Measurements from ENCODE around the gene GPRIN2. TPM values are rescaled to one million over a fixed set of nuclear protein-coding genes. Genes with fewer than 3 reads are reported as not detected.
"Not testable (repeated sequence)": the region's sequence is repeated elsewhere in the genome, so short reads cannot be mapped to it uniquely, and the experiment has no call there.

GPRIN2 gene
- total RNA-seq: not detected in 2 replicates

GRCh38 chr10:46556515-46557318 is at the start of gene GPRIN2:
Gene GPRIN2, minus strand, starts transcription at chr10:46556658. Its CDS starts 5,922 bp downstream, at chr10:46550736.
- DNase-seq (ENCODE audit: low read depth, low spot score): no peak

GRCh38 chr10:46600516-46600915 is 44.1 kb upstream of the GPRIN2 start:
- not testable (repeated sequence) for DNase-seq (ENCODE audit: low read depth, low spot score)

GRCh38 chr10:46597616-46598246 is 41.3 kb upstream of the GPRIN2 start:
- not testable (repeated sequence) for DNase-seq (ENCODE audit: low read depth, low spot score)

- DNase-seq (ENCODE audit: low read depth, low spot score): not testable (repeated sequence)
Observed at GRCh38 chr10:46596570-46596969, 40.1 kb upstream of the GPRIN2 start.

GRCh38 chr10:46594453-46595063 is 38.1 kb upstream of the GPRIN2 start:
- not testable (repeated sequence) for DNase-seq (ENCODE audit: low read depth, low spot score)

GRCh38 chr10:46593307-46593706 is 36.8 kb upstream of the GPRIN2 start:
- DNase-seq (ENCODE audit: low read depth, low spot score): not testable (repeated sequence)

- not testable (repeated sequence) for DNase-seq (ENCODE audit: low read depth, low spot score)
Observed at GRCh38 chr10:46591053-46591452, 34.6 kb upstream of the GPRIN2 start.

GRCh38 chr10:46589589-46589988 is 33.1 kb upstream of the GPRIN2 start:
- DNase-seq (ENCODE audit: low read depth, low spot score): not testable (repeated sequence)

- DNase-seq (ENCODE audit: low read depth, low spot score): not testable (repeated sequence)
Observed at GRCh38 chr10:46588221-46588620, 31.8 kb upstream of the GPRIN2 start.

- DNase-seq (ENCODE audit: low read depth, low spot score): not testable (repeated sequence)
Observed at GRCh38 chr10:46587546-46587945, 31.1 kb upstream of the GPRIN2 start.

GRCh38 chr10:46585246-46585645 is 28.8 kb upstream of the GPRIN2 start:
- DNase-seq (ENCODE audit: low read depth, low spot score): not testable (repeated sequence)

- not testable (repeated sequence) for DNase-seq (ENCODE audit: low read depth, low spot score)
Observed at GRCh38 chr10:46584196-46584595, 27.7 kb upstream of the GPRIN2 start.

GRCh38 chr10:46582568-46582967 is 26.1 kb upstream of the GPRIN2 start:
- DNase-seq (ENCODE audit: low read depth, low spot score): not testable (repeated sequence)

- not testable (repeated sequence) for DNase-seq (ENCODE audit: low read depth, low spot score)
Observed at GRCh38 chr10:46581997-46582396, 25.5 kb upstream of the GPRIN2 start.

- DNase-seq (ENCODE audit: low read depth, low spot score): not testable (repeated sequence)
Observed at GRCh38 chr10:46579378-46579777, 22.9 kb upstream of the GPRIN2 start.

GRCh38 chr10:46578474-46579178 is 22.2 kb upstream of the GPRIN2 start, which contains the start of gene SYT15:
Gene SYT15, plus strand, starts transcription at chr10:46579128. Its CDS starts 41 bp downstream, at chr10:46579169.
- not testable (repeated sequence) for DNase-seq (ENCODE audit: low read depth, low spot score)

- not testable (repeated sequence) for DNase-seq (ENCODE audit: low read depth, low spot score)
Observed at GRCh38 chr10:46577624-46578473, 21.4 kb upstream of the GPRIN2 start.

- DNase-seq (ENCODE audit: low read depth, low spot score): not testable (repeated sequence)
Observed at GRCh38 chr10:46573884-46574283, 17.4 kb upstream of the GPRIN2 start.

GRCh38 chr10:46573314-46573713 is 16.9 kb upstream of the GPRIN2 start:
- not testable (repeated sequence) for DNase-seq (ENCODE audit: low read depth, low spot score)

- not testable (repeated sequence) for DNase-seq (ENCODE audit: low read depth, low spot score)
Observed at GRCh38 chr10:46572765-46573164, 16.3 kb upstream of the GPRIN2 start.

Data from pulmonary artery endothelial cell (primary cell).